Lower lobe of right lung (tissue), 2 donors: Measurements from ENCODE around the gene NPTX2. TPM values are rescaled to one million over a fixed set of nuclear protein-coding genes. Genes with fewer than 3 reads are reported as not detected.

Experiments used
- ATAC-seq, 2 donors: fragments of 200-7000 bp; cut with Tn5 transposase; one replicate each; pipeline ENCODE4 v1.9.1; 2020 to 2022; ENCODE audit warnings: mild to moderate bottlenecking in 2 of 2, moderate library complexity in 2 of 2
- DNase-seq: peaks from one replicate; pipeline ENCODE4 v3.0.0-alpha.2; 2020
- H3K27ac ChIP-seq: fragments of 200-600 bp; one replicate; pipeline ENCODE4 v1.8.0; 2022
- H3K27me3 ChIP-seq: fragments of 200-600 bp; one replicate; pipeline ENCODE4 v1.8.0; 2022; ENCODE audit warnings: low read depth
- H3K36me3 ChIP-seq: fragments of 200-600 bp; one replicate; pipeline ENCODE4 v1.8.0; 2022; ENCODE audit warnings: mild to moderate bottlenecking
- H3K4me1 ChIP-seq: fragments of 200-600 bp; one replicate; pipeline ENCODE4 v1.8.0; 2022
- H3K4me3 ChIP-seq: fragments of 200-600 bp; one replicate; pipeline ENCODE4 v1.8.0; 2022; ENCODE audit warnings: mild to moderate bottlenecking
- H3K9me3 ChIP-seq: fragments of 200-600 bp; one replicate; pipeline ENCODE4 v1.8.0; 2022
- CTCF ChIP-seq: fragments of 200-600 bp; IDR thresholded peaks from one replicate; pipeline ENCODE4 v1.8.0; 2022; ENCODE audit warnings: antibody characterized with exemption, mild to moderate bottlenecking
- intact Hi-C: fragments of 100-400 bp; cut with DNase I; formaldehyde crosslinking; loops from one replicate; pipeline ENCODE4 v1.11.0; 2022
- total RNA-seq: library from RNA; stranded (reverse); fragmentation: NEBNext Ultra II Directional; extraction: Animal tissue kit (Norgen Biotek cat#: 25700); gene quantifications from one replicate; pipeline ENCODE4 v1.2.1, GENCODE V29; 2021
- donor health status: DM: no; HTN: yes; CAD: no; lungs with severe emphysema.

The NPTX2 gene
- total RNA-seq, 1 donor from 2014 or later: 0.62 TPM

- Histone ChIP-seq H3K4me3 (no peak overlapping the region), H3K4me1 (no peaks in the 10 kb centered on the region), H3K9me3 (no peaks in the 10 kb centered on the region), H3K36me3 (no peaks in the 10 kb centered on the region), H3K27ac (no peak overlapping the region), H3K27me3 (no peaks in the 10 kb centered on the region)
- TF ChIP-seq CTCF: no peak
- ATAC-seq: no peak
- DNase-seq: no peak
- intact Hi-C loops: no loop called here
Observed at GRCh38 chr7:98671733-98672331, 54.7 kb downstream of the NPTX2 start.

- DNase-seq: no peak
- ATAC-seq: no peak
- no peaks in the 10 kb centered on the region for H3K9me3 ChIP-seq
- intact Hi-C loops: no loop called here
- no peaks in the 10 kb centered on the region for H3K27me3 ChIP-seq
- H3K27ac ChIP-seq: no peak overlapping the region
- TF ChIP-seq CTCF: no peak
- H3K4me1 ChIP-seq: no peaks in the 10 kb centered on the region
- H3K36me3 ChIP-seq: no peaks in the 10 kb centered on the region
- no peak overlapping the region for H3K4me3 ChIP-seq
Observed at GRCh38 chr7:98674461-98674860, 57.4 kb downstream of the NPTX2 start.

- no peak overlapping the region for H3K4me3 ChIP-seq
- intact Hi-C loops: no loop called here
- H3K27me3 ChIP-seq: no peaks in the 10 kb centered on the region
- no peaks in the 10 kb centered on the region for H3K4me1 ChIP-seq
- TF ChIP-seq CTCF: no peak
- H3K27ac ChIP-seq: no peak overlapping the region
- DNase-seq (no peak), ATAC-seq (no peak)
- H3K9me3 ChIP-seq: no peaks in the 10 kb centered on the region
- no peaks in the 10 kb centered on the region for H3K36me3 ChIP-seq
Observed at GRCh38 chr7:98674881-98675280, 57.8 kb downstream of the NPTX2 start.

- intact Hi-C loops: no loop called here
- H3K27me3 ChIP-seq: no peaks in the 10 kb centered on the region
- TF ChIP-seq CTCF: no peak
Observed at GRCh38 chr7:98678215-98678614, 61.1 kb downstream of the NPTX2 start.

More at GRCh38 chr7:98678215-98678614, 61.1 kb downstream of the NPTX2 start:
- H3K4me3 ChIP-seq: no peak overlapping the region
- ATAC-seq (no peak), DNase-seq (no peak)
- no peaks in the 10 kb centered on the region for H3K36me3 ChIP-seq
- no peaks in the 10 kb centered on the region for H3K9me3 ChIP-seq
- H3K27ac ChIP-seq: no peak overlapping the region
- no peaks in the 10 kb centered on the region for H3K4me1 ChIP-seq

Other genes with a start within 250 kb of the NPTX2 start
- gene BAIAP2L1, start 216.2 kb upstream of the NPTX2 start, total RNA-seq: 21.1 TPM